Chondrocyte (in vitro differentiated cells): ENCODE measurements around the gene FNDC10. TPM values are rescaled to one million over a fixed set of nuclear protein-coding genes. Genes with fewer than 3 reads are reported as not detected.

Source experiments
- DNase-seq: peaks from one replicate; pipeline ENCODE4 v3.0.0; 2021; ENCODE audit warnings: mixed read lengths, low spot score
- H3K27ac Mint-ChIP-seq: one replicate; pipeline ENCODE4 v1.8.0; 2021; ENCODE audit warnings: mild to moderate bottlenecking, moderate library complexity, mixed read lengths; ENCODE audit not compliant: unreplicated experiment
- H3K27me3 Mint-ChIP-seq: 2 replicates; pipeline ENCODE4 v1.8.0; 2021; ENCODE audit warnings: low read depth, mixed read lengths
- H3K36me3 Mint-ChIP-seq: 2 replicates; pipeline ENCODE4 v1.8.0; 2021; ENCODE audit warnings: low read depth, mixed read lengths
- H3K4me1 Mint-ChIP-seq: 2 replicates; pipeline ENCODE4 v1.8.0; 2021; ENCODE audit warnings: low read depth, mild to moderate bottlenecking, mixed read lengths
- H3K4me3 Mint-ChIP-seq: one replicate; pipeline ENCODE4 v1.8.0; 2021; ENCODE audit warnings: mild to moderate bottlenecking, moderate library complexity, mixed read lengths; ENCODE audit not compliant: unreplicated experiment
- H3K9me3 Mint-ChIP-seq: 2 replicates; pipeline ENCODE4 v1.8.0; 2021; ENCODE audit warnings: low read depth, mixed read lengths
- CTCF ChIP-seq: fragments of 200-600 bp; sonication (generic); IDR thresholded peaks from 2 replicates; pipeline ENCODE4 v1.5.0; 2021; ENCODE audit warnings: antibody characterized with exemption, mild to moderate bottlenecking, moderate library complexity
- total RNA-seq: library from RNA; stranded (reverse); gene quantifications from 3 replicates; pipeline ENCODE4 v1.2.1, GENCODE V29; 2021

The FNDC10 gene
- total RNA-seq, 1 donor from 2014 or later, result 24.8 TPM

GRCh38 chr1:1622788-1623094 is 22.8 kb upstream of the FNDC10 start:
- no peak for TF ChIP-seq CTCF
- no peak overlapping the region for H3K27ac Mint-ChIP-seq
- H3K27me3 Mint-ChIP-seq, result no peaks in the 10 kb centered on the region
- H3K36me3 Mint-ChIP-seq, result peaks cover 1% of the 10 kb centered on the region
- no peak overlapping the region for H3K4me3 Mint-ChIP-seq
- DNase-seq, result no peak
- H3K9me3 Mint-ChIP-seq, result no peaks in the 10 kb centered on the region
- peaks cover 3% of the 10 kb centered on the region for H3K4me1 Mint-ChIP-seq

- Mint-ChIP-seq H3K36me3 (peaks cover 1% of the 10 kb centered on the region), H3K27me3 (no peaks in the 10 kb centered on the region), H3K27ac (no peak overlapping the region), H3K9me3 (no peaks in the 10 kb centered on the region), H3K4me3 (no peak overlapping the region), H3K4me1 (peaks cover 9% of the 10 kb centered on the region)
- no peak for TF ChIP-seq CTCF
- no peak for DNase-seq
These were observed 22.3 kb upstream of the FNDC10 start for GRCh38 chr1:1622010-1622787.

GRCh38 chr1:1621173-1622009 is 21.5 kb upstream of the FNDC10 start:
- Mint-ChIP-seq H3K9me3 (no peaks in the 10 kb centered on the region), H3K36me3 (peaks cover 1% of the 10 kb centered on the region), H3K4me1 (peaks cover 16% of the 10 kb centered on the region), H3K27ac (no peak overlapping the region), H3K4me3 (no peak overlapping the region), H3K27me3 (no peaks in the 10 kb centered on the region)
- no peak for TF ChIP-seq CTCF
- DNase-seq, result no peak

GRCh38 chr1:1620433-1621139 is 20.7 kb upstream of the FNDC10 start:
- H3K27me3 Mint-ChIP-seq, result no peaks in the 10 kb centered on the region
- peaks cover 16% of the 10 kb centered on the region for H3K4me1 Mint-ChIP-seq
- no peak overlapping the region for H3K27ac Mint-ChIP-seq
- no peak overlapping the region for H3K4me3 Mint-ChIP-seq
- H3K9me3 Mint-ChIP-seq, result no peaks in the 10 kb centered on the region
- DNase-seq, result no peak
- no peak for TF ChIP-seq CTCF
- peaks cover 1% of the 10 kb centered on the region for H3K36me3 Mint-ChIP-seq

- Mint-ChIP-seq H3K9me3 (no peaks in the 10 kb centered on the region), H3K27me3 (no peaks in the 10 kb centered on the region), H3K4me3 (no peak overlapping the region), H3K36me3 (peaks cover 1% of the 10 kb centered on the region), H3K4me1 (peaks cover 18% of the 10 kb centered on the region), H3K27ac (no peak overlapping the region)
- DNase-seq, result no peak
- TF ChIP-seq CTCF, result peak; percentile 43
These were observed 20.0 kb upstream of the FNDC10 start for GRCh38 chr1:1619917-1620361.
